Activated naive CD4-positive, alpha-beta T cell treated with anti-CD3 and anti-CD28 coated beads for 36 hours (primary cell): Measurements from ENCODE around the gene CCDC91. TPM values are rescaled to one million over a fixed set of nuclear protein-coding genes. Genes with fewer than 3 reads are reported as not detected.

ENCODE experiments used
- CTCF ChIA-PET: fragments of 350-600 bp; sonication (Branson Sonifier 250); formaldehyde crosslinking; loops from one replicate; lab custom pipeline; 2021; ENCODE audit warnings: antibody characterized with exemption; lab: Charles Lee
- DNase-seq: peaks from one replicate; pipeline ENCODE4 v3.0.0-alpha.2; 2020
- H3K27ac Mint-ChIP-seq: one replicate; pipeline ENCODE4 v1.8.0; 2021; ENCODE audit warnings: mild to moderate bottlenecking, mixed read lengths
- H3K27me3 Mint-ChIP-seq: one replicate; pipeline ENCODE4 v1.8.0; 2021; ENCODE audit warnings: low read depth, mixed read lengths
- H3K36me3 Mint-ChIP-seq: one replicate; pipeline ENCODE4 v1.8.0; 2021; ENCODE audit warnings: low read depth, mixed read lengths
- H3K4me1 Mint-ChIP-seq: one replicate; pipeline ENCODE4 v1.8.0; 2021; ENCODE audit warnings: low read depth, mixed read lengths
- H3K4me3 Mint-ChIP-seq: one replicate; pipeline ENCODE4 v1.8.0; 2021; ENCODE audit warnings: mild to moderate bottlenecking, moderate library complexity, mixed read lengths
- H3K9me3 Mint-ChIP-seq: one replicate; pipeline ENCODE4 v1.8.0; 2021; ENCODE audit warnings: mixed read lengths
- intact Hi-C: fragments of 100-400 bp; cut with micrococcal nuclease; formaldehyde crosslinking; loops from one replicate; pipeline ENCODE4 v1.15.1; 2023
- total RNA-seq, 2 experiments: library from RNA; stranded (reverse); gene quantifications; one replicate each; pipeline ENCODE4 v1.2.3, GENCODE V29; 2021

Gene CCDC91
- total RNA-seq, 2 experiments from 2014 or later = 15.3 to 16.1 TPM

GRCh38 chr12:28167981-28168485, 22.2 kb upstream of the CCDC91 start:
- CTCF ChIA-PET = no interaction called here
- intact Hi-C loops = no loop called here
- H3K36me3 Mint-ChIP-seq = peaks cover 1% of the 10 kb centered on the region
- H3K27ac Mint-ChIP-seq = no peak overlapping the region
- no peaks in the 10 kb centered on the region for H3K9me3 Mint-ChIP-seq
- no peak overlapping the region for H3K4me3 Mint-ChIP-seq
- no peak for DNase-seq
- peaks cover 9% of the 10 kb centered on the region for H3K4me1 Mint-ChIP-seq
- no peaks in the 10 kb centered on the region for H3K27me3 Mint-ChIP-seq

- CTCF ChIA-PET = no interaction called here
- H3K36me3 Mint-ChIP-seq = no peaks in the 10 kb centered on the region
- no peak for DNase-seq
- H3K4me3 Mint-ChIP-seq = no peak overlapping the region
- no peaks in the 10 kb centered on the region for H3K9me3 Mint-ChIP-seq
- H3K4me1 Mint-ChIP-seq = peaks cover 9% of the 10 kb centered on the region
- no peak overlapping the region for H3K27ac Mint-ChIP-seq
- no peaks in the 10 kb centered on the region for H3K27me3 Mint-ChIP-seq
- intact Hi-C loops = loop anchor here (2.0 to 5.0 kb wide), 2 partner anchors 201 to 349 kb away; no protein-coding TSS in a partner anchor
Measured at GRCh38 chr12:28171356-28172060, 18.7 kb upstream of the CCDC91 start.

- Mint-ChIP-seq H3K27me3 (no peaks in the 10 kb centered on the region), H3K36me3 (no peaks in the 10 kb centered on the region), H3K4me1 (peaks cover 9% of the 10 kb centered on the region), H3K27ac (no peak overlapping the region), H3K9me3 (no peaks in the 10 kb centered on the region), H3K4me3 (no peak overlapping the region)
- DNase-seq = no peak
- CTCF ChIA-PET = interaction anchor here (1.5 kb wide), 1 partner anchor 12 kb away, joined by 3 read pairs; no protein-coding TSS in a partner anchor
- intact Hi-C loops = loop anchor here (2.0 to 5.0 kb wide), 2 partner anchors 202 to 350 kb away; no protein-coding TSS in a partner anchor
Measured at GRCh38 chr12:28172434-28173030, 17.7 kb upstream of the CCDC91 start.

- intact Hi-C loops = loop anchor here (2.0 to 5.0 kb wide), 2 partner anchors 203 to 351 kb away; no protein-coding TSS in a partner anchor
- no peak for DNase-seq
- no peak overlapping the region for H3K4me3 Mint-ChIP-seq
- CTCF ChIA-PET = interaction anchor here (0.6 to 1.5 kb wide), 3 partner anchors 13 to 125 kb away, joined by 3 read pairs; no protein-coding TSS in a partner anchor
- no peaks in the 10 kb centered on the region for H3K36me3 Mint-ChIP-seq
- H3K4me1 Mint-ChIP-seq = peaks cover 9% of the 10 kb centered on the region
- no peaks in the 10 kb centered on the region for H3K9me3 Mint-ChIP-seq
- H3K27me3 Mint-ChIP-seq = no peaks in the 10 kb centered on the region
- no peak overlapping the region for H3K27ac Mint-ChIP-seq
Measured at GRCh38 chr12:28173440-28173839, 16.8 kb upstream of the CCDC91 start.

GRCh38 chr12:28175098-28175589, 15.1 kb upstream of the CCDC91 start:
- Mint-ChIP-seq H3K4me3 (no peak overlapping the region), H3K27ac (no peak overlapping the region), H3K36me3 (no peaks in the 10 kb centered on the region), H3K4me1 (peaks cover 9% of the 10 kb centered on the region), H3K27me3 (no peaks in the 10 kb centered on the region), H3K9me3 (no peaks in the 10 kb centered on the region)
- DNase-seq = no peak
- CTCF ChIA-PET = no interaction called here
- intact Hi-C loops = no loop called here

- H3K9me3 Mint-ChIP-seq = no peaks in the 10 kb centered on the region
- H3K4me3 Mint-ChIP-seq = no peak overlapping the region
- H3K36me3 Mint-ChIP-seq = no peaks in the 10 kb centered on the region
- no peaks in the 10 kb centered on the region for H3K27me3 Mint-ChIP-seq
- H3K4me1 Mint-ChIP-seq = peaks cover 9% of the 10 kb centered on the region
- intact Hi-C loops = no loop called here
- CTCF ChIA-PET = no interaction called here
- DNase-seq = no peak
- H3K27ac Mint-ChIP-seq = no peak overlapping the region
Measured at GRCh38 chr12:28176295-28176694, 14.0 kb upstream of the CCDC91 start.

GRCh38 chr12:28177461-28177860, 12.8 kb upstream of the CCDC91 start:
- no peaks in the 10 kb centered on the region for H3K9me3 Mint-ChIP-seq
- no peak for DNase-seq
- H3K4me1 Mint-ChIP-seq = no peaks in the 10 kb centered on the region
- H3K27me3 Mint-ChIP-seq = no peaks in the 10 kb centered on the region
- intact Hi-C loops = no loop called here
- no peak overlapping the region for H3K4me3 Mint-ChIP-seq
- no peak overlapping the region for H3K27ac Mint-ChIP-seq
- no peaks in the 10 kb centered on the region for H3K36me3 Mint-ChIP-seq
- CTCF ChIA-PET = no interaction called here

- CTCF ChIA-PET = no interaction called here
- H3K27ac Mint-ChIP-seq = no peak overlapping the region
- intact Hi-C loops = no loop called here
- DNase-seq = no peak
- no peaks in the 10 kb centered on the region for H3K27me3 Mint-ChIP-seq
- no peak overlapping the region for H3K4me3 Mint-ChIP-seq
- H3K4me1 Mint-ChIP-seq = no peaks in the 10 kb centered on the region
- no peaks in the 10 kb centered on the region for H3K9me3 Mint-ChIP-seq
- no peaks in the 10 kb centered on the region for H3K36me3 Mint-ChIP-seq
Measured at GRCh38 chr12:28177905-28178304, 12.4 kb upstream of the CCDC91 start.

GRCh38 chr12:28178775-28179174, 11.5 kb upstream of the CCDC91 start:
- intact Hi-C loops = no loop called here
- no peaks in the 10 kb centered on the region for H3K27me3 Mint-ChIP-seq
- no peak overlapping the region for H3K27ac Mint-ChIP-seq
- CTCF ChIA-PET = no interaction called here
- H3K9me3 Mint-ChIP-seq = no peaks in the 10 kb centered on the region
- H3K4me1 Mint-ChIP-seq = no peaks in the 10 kb centered on the region
- DNase-seq = no peak
- no peak overlapping the region for H3K4me3 Mint-ChIP-seq
- H3K36me3 Mint-ChIP-seq = no peaks in the 10 kb centered on the region

- Mint-ChIP-seq H3K36me3 (no peaks in the 10 kb centered on the region), H3K4me1 (peaks cover 2% of the 10 kb centered on the region), H3K27me3 (no peaks in the 10 kb centered on the region), H3K9me3 (no peaks in the 10 kb centered on the region), H3K4me3 (no peak overlapping the region), H3K27ac (no peak overlapping the region)
- no peak for DNase-seq
- CTCF ChIA-PET = no interaction called here
- intact Hi-C loops = no loop called here
Measured at GRCh38 chr12:28180786-28181185, 9.5 kb upstream of the CCDC91 start.

- H3K36me3 Mint-ChIP-seq = no peaks in the 10 kb centered on the region
- no peak for DNase-seq
- no peak overlapping the region for H3K4me3 Mint-ChIP-seq
- peaks cover 27% of the 10 kb centered on the region for H3K4me1 Mint-ChIP-seq
- no peak overlapping the region for H3K27ac Mint-ChIP-seq
- intact Hi-C loops = no loop called here
- H3K9me3 Mint-ChIP-seq = no peaks in the 10 kb centered on the region
- CTCF ChIA-PET = interaction anchor here (0.7 kb wide), 1 partner anchor 119 kb away, joined by 3 read pairs; no protein-coding TSS in a partner anchor
- no peaks in the 10 kb centered on the region for H3K27me3 Mint-ChIP-seq
Measured at GRCh38 chr12:28184375-28184774, 5.9 kb upstream of the CCDC91 start.

- Mint-ChIP-seq H3K36me3 (no peaks in the 10 kb centered on the region), H3K27me3 (no peaks in the 10 kb centered on the region), H3K4me3 (no peak overlapping the region), H3K9me3 (no peaks in the 10 kb centered on the region), H3K4me1 (peaks cover 39% of the 10 kb centered on the region), H3K27ac (no peak overlapping the region)
- CTCF ChIA-PET = interaction anchor here (0.8 kb wide), 1 partner anchor 885 kb away, joined by 4 read pairs; no protein-coding TSS in a partner anchor
- intact Hi-C loops = no loop called here
- no peak for DNase-seq
Measured at GRCh38 chr12:28186500-28186899, 3.8 kb upstream of the CCDC91 start.
